GM11168 (cell line): ENCODE data around the gene CADM1.

ENCODE experiments used
- in situ Hi-C: fragments of 300-500 bp; cut with MboI; formaldehyde crosslinking; loops from one replicate; pipeline ENCODE4 v1.12.0; 2022; ENCODE audit warnings: low sequenced_read_pairs; ENCODE audit not compliant: unreplicated experiment

CADM1 gene

GRCh38 chr11:115504276-115505158 lies at the start of gene CADM1:
Gene CADM1, minus strand, starts transcription at chr11:115504415.
- in situ Hi-C loops, result no loop called here

- in situ Hi-C loops, result no loop called here
Observed at GRCh38 chr11:115552773-115553438, 48.7 kb upstream of the CADM1 start.

GRCh38 chr11:115552151-115552772 lies 48.0 kb upstream of the CADM1 start:
- in situ Hi-C loops, result no loop called here

- in situ Hi-C loops, result no loop called here
Observed at GRCh38 chr11:115550291-115551059, 46.3 kb upstream of the CADM1 start.

GRCh38 chr11:115548878-115549528 lies 44.8 kb upstream of the CADM1 start:
- in situ Hi-C loops, result no loop called here

GRCh38 chr11:115545581-115546210 lies 41.5 kb upstream of the CADM1 start:
- in situ Hi-C loops, result no loop called here

GRCh38 chr11:115544422-115544948 lies 40.3 kb upstream of the CADM1 start:
- in situ Hi-C loops, result no loop called here

GRCh38 chr11:115541518-115541917 lies 37.3 kb upstream of the CADM1 start:
- in situ Hi-C loops, result no loop called here

GRCh38 chr11:115539844-115540243 lies 35.6 kb upstream of the CADM1 start:
- in situ Hi-C loops, result no loop called here

- in situ Hi-C loops, result no loop called here
Observed at GRCh38 chr11:115535781-115536180, 31.6 kb upstream of the CADM1 start.

GRCh38 chr11:115530752-115531151 lies 26.5 kb upstream of the CADM1 start:
- in situ Hi-C loops, result no loop called here

GRCh38 chr11:115528225-115528624 lies 24.0 kb upstream of the CADM1 start:
- in situ Hi-C loops, result no loop called here

- in situ Hi-C loops, result no loop called here
Observed at GRCh38 chr11:115527534-115528125, 23.4 kb upstream of the CADM1 start.

- in situ Hi-C loops, result no loop called here
Observed at GRCh38 chr11:115525531-115526006, 21.4 kb upstream of the CADM1 start.

- in situ Hi-C loops, result no loop called here
Observed at GRCh38 chr11:115524572-115524971, 20.4 kb upstream of the CADM1 start.

- in situ Hi-C loops, result no loop called here
Observed at GRCh38 chr11:115523727-115524399, 19.6 kb upstream of the CADM1 start.

- in situ Hi-C loops, result no loop called here
Observed at GRCh38 chr11:115522302-115522701, 18.1 kb upstream of the CADM1 start.

GRCh38 chr11:115521825-115522224 lies 17.6 kb upstream of the CADM1 start:
- in situ Hi-C loops, result no loop called here
